HPDE6-E6E7 (cell line): Measurements from ENCODE around the gene CSE1L.
"Not testable (repeated sequence)": the region's sequence is repeated elsewhere in the genome, so short reads cannot be mapped to it uniquely, and the experiment has no call there.

Source experiments
- DNase-seq: peaks from one replicate; pipeline ENCODE4 v3.0.0; 2011; ENCODE audit warnings: missing footprints; ENCODE audit errors: extremely low spot score

CSE1L gene

DNA sequence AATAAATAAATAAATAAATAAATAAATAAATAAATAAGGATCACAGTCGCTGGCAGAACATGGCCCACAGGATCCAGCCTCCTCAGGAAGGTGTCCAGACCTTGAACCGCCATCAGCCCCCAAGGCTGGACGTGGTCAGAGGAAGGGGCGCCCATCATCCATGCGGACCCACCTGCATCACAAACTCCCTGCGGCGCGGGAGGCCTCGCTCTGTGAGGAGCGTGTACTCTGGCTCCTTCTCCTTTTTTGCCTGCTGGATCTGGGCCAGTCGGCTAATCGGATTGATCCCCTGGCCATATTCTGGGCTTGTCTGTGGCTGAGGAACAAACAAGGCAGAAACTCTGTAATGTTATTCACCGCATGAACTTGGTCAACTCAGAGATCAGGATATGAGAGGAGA, 76.8 kb downstream of the CSE1L start:
- DNase-seq, result no peak

DNA sequence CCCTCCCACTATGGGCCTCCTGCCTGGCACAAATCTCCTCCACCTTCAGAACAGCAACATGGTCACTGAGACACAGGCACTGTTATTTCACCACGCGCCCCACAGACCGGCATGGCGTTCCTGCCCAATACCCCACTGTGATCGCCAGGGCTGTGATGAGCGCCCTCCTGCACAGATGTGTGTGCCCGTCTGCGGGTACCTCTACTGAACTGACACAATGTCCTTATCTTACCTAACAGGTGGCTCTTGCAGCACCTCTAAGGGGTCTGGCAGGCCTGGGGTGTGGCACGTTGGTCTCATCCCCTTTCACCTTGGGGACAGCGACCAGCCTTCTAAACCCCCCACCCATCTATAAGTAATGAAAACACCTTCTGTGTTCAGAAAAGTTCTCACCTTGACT, 77.9 kb downstream of the CSE1L start:
- no peak for DNase-seq

- peak; percentile 69 for DNase-seq
Measured at GRCh38 chr20:49132995-49133478, 86.9 kb downstream of the CSE1L start.

GRCh38 chr20:49133571-49133970, 87.5 kb downstream of the CSE1L start:
- DNase-seq, result no peak

- not testable (repeated sequence) for DNase-seq
Measured at GRCh38 chr20:49134797-49135196, 88.7 kb downstream of the CSE1L start.

- DNase-seq, result no peak
Measured at GRCh38 chr20:49136817-49137571, 90.9 kb downstream of the CSE1L start.

DNA sequence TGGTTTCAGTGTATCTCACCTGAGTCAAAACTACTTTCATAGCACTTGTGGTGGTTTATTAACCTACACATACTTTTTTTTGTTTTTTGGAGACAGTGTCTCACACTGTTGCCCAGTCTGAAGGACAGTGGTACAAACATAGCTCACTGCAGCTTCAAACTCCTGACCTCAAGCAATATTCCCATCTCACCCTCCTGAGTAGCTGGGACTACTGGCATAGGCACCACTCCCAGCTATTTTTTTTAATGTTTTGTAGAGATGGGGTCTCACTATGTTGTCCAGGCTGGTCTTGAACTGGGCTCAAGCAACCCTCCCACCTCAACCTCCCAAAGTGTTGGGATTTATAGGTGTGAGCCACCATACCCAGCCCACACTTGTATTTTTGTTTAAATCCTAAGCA, 92.3 kb downstream of the CSE1L start:
- no peak for DNase-seq

DNA sequence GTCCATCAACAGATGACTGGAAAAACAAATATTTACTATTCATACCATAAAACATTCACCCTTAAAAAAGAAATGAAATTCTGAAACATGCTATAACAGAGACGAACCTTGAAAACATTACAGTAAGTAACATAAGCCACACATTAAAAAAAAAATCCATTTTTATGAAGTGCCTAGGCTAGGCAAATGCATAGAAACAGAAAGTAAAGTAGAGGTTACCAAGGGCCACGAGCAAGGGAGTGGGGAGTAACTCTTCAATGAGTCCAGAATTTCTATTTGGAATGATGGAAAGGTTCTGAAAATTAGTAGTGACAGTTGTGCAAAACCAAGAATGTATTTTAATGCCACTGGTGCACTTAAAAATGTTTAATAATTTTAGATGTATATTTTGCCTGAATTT, 94.3 kb downstream of the CSE1L start:
- no peak for DNase-seq

DNA sequence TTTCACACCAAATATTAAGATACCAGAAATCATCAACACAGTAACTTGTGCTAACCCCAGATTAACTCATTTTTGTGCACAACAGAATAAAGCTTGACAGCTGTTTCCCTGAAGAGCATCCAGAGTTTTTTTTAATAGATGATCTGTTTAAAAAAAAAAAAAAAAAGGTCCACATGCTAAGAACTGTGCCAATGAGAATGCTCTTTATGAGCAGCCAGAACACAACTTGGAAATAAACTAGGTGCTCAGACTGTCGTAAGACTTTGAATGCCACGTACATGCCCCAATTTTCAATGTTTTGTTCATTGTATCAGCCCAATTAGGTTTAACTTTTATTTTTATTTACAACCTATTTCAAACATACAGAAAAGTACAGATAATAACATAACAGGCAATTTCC, 94.7 kb downstream of the CSE1L start:
- DNase-seq, result no peak
